ENCODE results near the gene AK3. TPM values are rescaled to one million over a fixed set of nuclear protein-coding genes. Genes with fewer than 3 reads are reported as not detected.
A peak's percentile ranks its signal among the peaks of the same experiment; 100 is the strongest.

Gene AK3
- total RNA-seq, 1 donor from 2014 or later, result 44.2 TPM

DNA sequence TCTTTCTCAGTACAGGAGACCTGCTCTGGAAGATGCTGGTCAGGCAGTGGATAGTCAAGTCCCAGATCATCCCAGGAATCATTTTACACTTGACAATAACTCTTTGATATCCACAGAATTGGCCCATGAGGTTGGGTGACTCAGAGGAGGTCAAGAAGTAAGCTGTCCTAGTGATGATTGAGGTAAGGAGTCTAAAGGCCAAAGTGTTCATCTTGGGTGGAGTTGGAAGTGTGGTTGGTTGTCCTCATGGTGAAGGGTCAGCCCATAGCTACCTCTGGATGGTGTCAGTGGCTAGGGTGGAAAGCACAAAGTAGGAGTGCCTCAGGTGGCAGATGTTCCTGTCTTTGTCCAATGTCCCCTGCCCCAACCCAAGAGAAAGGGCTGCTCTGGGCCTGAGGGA, 27.7 kb upstream of the AK3 start:
- Histone ChIP-seq H3K4me1 (no peaks in the 10 kb centered on the region), H3K9me3 (no peaks in the 10 kb centered on the region), H3K27ac (no peak overlapping the region), H3K36me3 (no peaks in the 10 kb centered on the region), H3K4me3 (no peak overlapping the region), H3K27me3 (no peaks in the 10 kb centered on the region)
- no peak for ATAC-seq
- DNase-seq, result no peak
- intact Hi-C loops (cut with DNase I), result loop anchor here (10.0 kb wide), 1 partner anchor 156 kb away; no protein-coding TSS in a partner anchor
- TF ChIP-seq, protein P1, sequence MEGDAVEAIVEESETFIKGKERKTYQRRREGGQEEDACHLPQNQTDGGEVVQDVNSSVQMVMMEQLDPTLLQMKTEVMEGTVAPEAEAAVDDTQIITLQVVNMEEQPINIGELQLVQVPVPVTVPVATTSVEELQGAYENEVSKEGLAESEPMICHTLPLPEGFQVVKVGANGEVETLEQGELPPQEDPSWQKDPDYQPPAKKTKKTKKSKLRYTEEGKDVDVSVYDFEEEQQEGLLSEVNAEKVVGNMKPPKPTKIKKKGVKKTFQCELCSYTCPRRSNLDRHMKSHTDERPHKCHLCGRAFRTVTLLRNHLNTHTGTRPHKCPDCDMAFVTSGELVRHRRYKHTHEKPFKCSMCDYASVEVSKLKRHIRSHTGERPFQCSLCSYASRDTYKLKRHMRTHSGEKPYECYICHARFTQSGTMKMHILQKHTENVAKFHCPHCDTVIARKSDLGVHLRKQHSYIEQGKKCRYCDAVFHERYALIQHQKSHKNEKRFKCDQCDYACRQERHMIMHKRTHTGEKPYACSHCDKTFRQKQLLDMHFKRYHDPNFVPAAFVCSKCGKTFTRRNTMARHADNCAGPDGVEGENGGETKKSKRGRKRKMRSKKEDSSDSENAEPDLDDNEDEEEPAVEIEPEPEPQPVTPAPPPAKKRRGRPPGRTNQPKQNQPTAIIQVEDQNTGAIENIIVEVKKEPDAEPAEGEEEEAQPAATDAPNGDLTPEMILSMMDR (IDR thresholded peaks at IDR 0.05), result no peak

DNA sequence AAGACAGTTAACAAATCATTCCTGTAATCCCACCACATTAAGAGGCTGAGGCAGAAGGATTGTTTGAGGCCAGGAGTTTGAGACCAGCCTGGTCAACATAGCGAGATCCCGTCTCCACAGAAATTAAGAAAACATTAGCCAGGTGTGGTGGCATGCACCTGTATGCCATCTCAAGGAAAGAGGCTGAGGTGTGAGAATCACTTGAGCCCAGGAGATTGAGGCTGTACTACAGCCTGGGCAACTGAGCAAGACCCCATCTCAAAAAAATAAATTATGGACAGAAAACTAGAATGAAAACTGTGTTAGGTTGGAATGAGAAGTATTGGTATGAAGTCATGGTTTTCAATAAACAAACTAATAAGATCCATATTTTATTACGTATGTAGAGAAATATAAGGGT, 23.0 kb upstream of the AK3 start:
- intact Hi-C loops (cut with DNase I), result loop anchor here (5.0 to 10.0 kb wide), 2 partner anchors 161 to 223 kb away; partner anchors contain the start of gene JAK2
- ATAC-seq (no peak), DNase-seq (no peak)
- Histone ChIP-seq H3K4me3 (no peak overlapping the region), H3K9me3 (no peaks in the 10 kb centered on the region), H3K27me3 (no peaks in the 10 kb centered on the region), H3K27ac (no peak overlapping the region), H3K36me3 (no peaks in the 10 kb centered on the region), H3K4me1 (peaks cover 14% of the 10 kb centered on the region)
- TF ChIP-seq, protein P1 (IDR thresholded peaks at IDR 0.05), result no peak

DNA sequence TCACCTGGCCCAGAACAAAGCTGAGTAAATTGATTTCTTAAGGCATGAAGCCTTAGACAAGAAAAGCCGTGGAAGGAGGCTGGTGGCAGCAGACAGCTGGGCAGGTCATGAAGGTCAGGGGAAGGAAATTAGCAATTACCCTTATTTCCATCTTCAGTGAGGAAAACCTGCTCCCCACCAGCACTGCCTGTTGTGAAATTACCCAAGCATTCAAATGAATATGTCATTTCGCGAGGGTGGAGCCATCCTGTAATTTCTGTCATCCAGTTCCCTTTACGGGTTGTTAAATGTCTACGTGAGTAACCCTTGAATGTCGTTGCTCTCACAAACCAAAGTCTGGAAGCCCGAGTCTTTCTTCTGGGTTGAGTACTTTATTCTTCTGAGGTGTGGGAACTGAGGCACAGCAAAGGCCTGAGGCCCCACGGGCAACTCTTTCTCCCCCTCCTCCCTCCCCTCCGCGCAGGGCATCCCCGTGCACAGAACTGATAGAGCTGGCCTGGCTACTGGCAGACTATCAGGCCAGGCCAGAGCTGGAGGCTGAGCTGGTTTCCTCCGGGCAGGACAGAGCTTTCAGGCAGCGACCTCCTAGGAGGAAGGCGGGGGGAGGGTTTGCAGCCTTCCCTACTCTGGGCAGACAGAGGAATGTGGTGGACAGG, 22.0 kb upstream of the AK3 start:
- Histone ChIP-seq H3K27ac (peak overlapping the region; percentile 38), H3K27me3 (no peaks in the 10 kb centered on the region), H3K9me3 (no peaks in the 10 kb centered on the region), H3K36me3 (no peaks in the 10 kb centered on the region), H3K4me1 (peaks cover 14% of the 10 kb centered on the region), H3K4me3 (peak overlapping the region; percentile 36)
- intact Hi-C loops (cut with DNase I), result loop anchor here (5.0 to 10.0 kb wide), 2 partner anchors 162 to 224 kb away; partner anchors contain the start of gene JAK2
- DNase-seq (no peak), ATAC-seq (peak; percentile 67)
- TF ChIP-seq, protein P1 (IDR thresholded peaks at IDR 0.05), result no peak

DNA sequence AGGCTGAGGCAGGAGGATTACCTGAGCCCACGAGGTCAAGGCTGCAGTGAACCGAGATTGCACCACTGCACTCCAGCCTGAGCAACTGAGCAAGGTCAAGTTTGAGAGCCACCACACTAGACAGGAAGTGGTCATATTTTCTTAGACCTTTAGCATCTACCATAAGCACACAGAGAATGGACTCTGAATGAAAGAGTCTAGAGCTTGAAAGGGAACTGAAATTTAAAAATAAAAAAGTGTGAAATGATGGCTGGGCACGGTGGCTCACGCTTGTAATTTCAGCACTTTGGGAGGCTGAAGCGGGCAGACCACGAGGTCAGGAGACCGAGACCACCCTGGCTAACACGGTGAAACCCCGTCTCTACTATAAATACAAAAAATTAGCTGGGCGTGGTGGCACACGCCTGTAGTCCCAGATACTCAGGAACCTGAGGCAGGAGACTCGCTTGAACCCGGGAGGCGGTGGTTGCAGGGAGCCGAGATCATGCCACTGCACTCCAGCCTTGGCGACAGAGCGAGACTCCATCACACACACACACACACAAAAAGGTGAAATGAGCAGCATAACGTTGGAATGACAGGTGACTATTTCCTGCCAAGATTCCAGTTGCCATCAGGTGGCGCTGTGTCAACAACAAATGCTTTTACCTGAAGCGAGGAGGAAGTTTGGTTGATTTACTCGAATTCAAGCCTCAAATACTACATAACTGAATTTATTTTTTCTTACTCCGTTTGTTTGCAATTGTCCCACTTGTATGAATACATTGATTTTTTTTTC, 21.3 kb upstream of the AK3 start:
- Histone ChIP-seq H3K4me3 (peak overlapping the region; percentile 36), H3K36me3 (no peaks in the 10 kb centered on the region), H3K27ac (peak overlapping the region; percentile 38), H3K27me3 (no peaks in the 10 kb centered on the region), H3K4me1 (peaks cover 14% of the 10 kb centered on the region), H3K9me3 (no peaks in the 10 kb centered on the region)
- DNase-seq (peak; percentile 71), ATAC-seq (peak; percentile 73)
- intact Hi-C loops (cut with DNase I), result loop anchor here (5.0 to 10.0 kb wide), 2 partner anchors 163 to 225 kb away; partner anchors contain the start of gene JAK2
- TF ChIP-seq, protein P1 (IDR thresholded peaks at IDR 0.05), result peak; percentile 80

DNA sequence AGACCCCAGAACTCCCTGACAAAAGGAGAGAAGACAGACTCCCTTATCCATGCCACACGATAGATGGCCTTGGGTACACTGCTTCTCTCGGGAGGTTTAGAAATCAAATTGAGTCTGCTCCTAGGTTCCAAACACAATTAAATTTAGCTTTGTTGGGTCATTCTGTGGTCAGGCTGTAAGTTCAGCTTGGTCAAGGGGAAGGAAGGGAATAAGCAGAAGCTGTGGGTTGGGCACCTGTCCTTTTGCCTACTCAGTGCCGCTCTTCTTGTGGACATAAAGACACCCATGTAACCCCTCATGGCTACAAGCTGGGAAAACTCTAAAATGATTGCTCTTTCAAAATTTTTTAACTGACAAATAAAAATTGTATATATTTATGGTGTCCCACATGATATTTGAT, 19.1 kb upstream of the AK3 start:
- H3K36me3 ChIP-seq, result no peaks in the 10 kb centered on the region
- H3K27me3 ChIP-seq, result no peaks in the 10 kb centered on the region
- no peak for DNase-seq
- intact Hi-C loops (cut with DNase I), result loop anchor here (5.0 to 10.0 kb wide), 2 partner anchors 165 to 227 kb away; partner anchors contain the start of gene JAK2
- H3K27ac ChIP-seq, result no peak overlapping the region
- peak; percentile 74 for ATAC-seq
- TF ChIP-seq, protein P1 (IDR thresholded peaks at IDR 0.05), result no peak
- no peak overlapping the region for H3K4me3 ChIP-seq
- H3K9me3 ChIP-seq, result no peaks in the 10 kb centered on the region
- peaks cover 14% of the 10 kb centered on the region for H3K4me1 ChIP-seq
